Hepatocyte (in vitro differentiated cells): Measurements from ENCODE around the gene SSBP3. TPM values are rescaled to one million over a fixed set of nuclear protein-coding genes. Genes with fewer than 3 reads are reported as not detected.

ENCODE experiments used
- DNase-seq: peaks from one replicate; pipeline ENCODE4 v3.0.0-alpha.2; 2016; ENCODE audit warnings: low spot score
- H2AFZ ChIP-seq: fragments of 200-600 bp; sonication (generic); 2 replicates; pipeline ENCODE4 v1.6.0; 2016; ENCODE audit warnings: antibody characterized with exemption, mild to moderate bottlenecking
- H3K27ac ChIP-seq: fragments of 200-600 bp; sonication (generic); 2 replicates; pipeline ENCODE4 v1.5.1; 2016; ENCODE audit warnings: mild to moderate bottlenecking
- H3K27me3 ChIP-seq: fragments of 200-600 bp; sonication (generic); 2 replicates; pipeline ENCODE4 v1.6.1; 2016
- H3K36me3 ChIP-seq: fragments of 200-600 bp; sonication (generic); replicated peaks from 2 replicates; pipeline ENCODE4 v1.5.1; 2016; ENCODE audit warnings: low read depth; ENCODE audit not compliant: insufficient read depth
- H3K4me1 ChIP-seq: fragments of 200-600 bp; sonication (generic); 2 replicates; pipeline ENCODE4 v1.5.1; 2016; ENCODE audit warnings: mild to moderate bottlenecking, moderate library complexity; ENCODE audit not compliant: insufficient read depth
- H3K4me2 ChIP-seq: fragments of 200-600 bp; sonication (generic); 2 replicates; pipeline ENCODE4 v1.6.0; 2016
- H3K4me3 ChIP-seq: fragments of 200-600 bp; sonication (generic); 2 replicates; pipeline ENCODE4 v1.5.1; 2016; ENCODE audit warnings: mild to moderate bottlenecking
- H3K79me2 ChIP-seq: fragments of 200-600 bp; sonication (generic); 2 replicates; pipeline ENCODE4 v1.6.0; 2017; ENCODE audit warnings: mild to moderate bottlenecking
- H3K9me2 ChIP-seq: fragments of 200-600 bp; sonication (generic); replicated peaks from 2 replicates; pipeline ENCODE4 v1.6.0; 2017; ENCODE audit warnings: mild to moderate bottlenecking; ENCODE audit not compliant: insufficient read depth
- H3K9me3 ChIP-seq: fragments of 200-600 bp; sonication (generic); 2 replicates; pipeline ENCODE4 v1.5.1; 2016; ENCODE audit warnings: low read depth, mild to moderate bottlenecking
- H4K20me1 ChIP-seq: fragments of 200-600 bp; sonication (generic); 2 replicates; pipeline ENCODE4 v1.6.0; 2016; ENCODE audit warnings: mild to moderate bottlenecking; ENCODE audit not compliant: insufficient read depth, poor library complexity, severe bottlenecking
- CTCF ChIP-seq: fragments of 200-600 bp; sonication (generic); IDR thresholded peaks from 2 replicates; pipeline ENCODE4 v1.5.1; 2016; ENCODE audit warnings: antibody characterized with exemption, mild to moderate bottlenecking; ENCODE audit not compliant: poor library complexity
- EZH2 ChIP-seq: fragments of 200-600 bp; sonication (generic); IDR thresholded peaks from 2 replicates; pipeline ENCODE4 v1.6.1; 2016; ENCODE audit warnings: antibody characterized with exemption, mild to moderate bottlenecking, borderline replicate concordance
- EZH2phosphoT487 ChIP-seq: fragments of 200-600 bp; sonication (generic); IDR thresholded peaks from one replicate; pipeline ENCODE4 v1.6.1; 2018; ENCODE audit warnings: antibody characterized with exemption, mild to moderate bottlenecking, low read depth, moderate library complexity; ENCODE audit not compliant: unreplicated experiment, severe bottlenecking
- WGBS: methylation state at CpG from one replicate; pipeline ENCODE4 v1.1.6; 2016; ENCODE audit warnings: low lambda C conversion rate; ENCODE audit errors: missing lambda C conversion rate; 5-methylcytosine and 5-hydroxymethylcytosine counted together
- polyA plus RNA-seq: library from polyadenylated mRNA; unstranded; fragments of >200 nt; fragmentation: Nextera tagmentation; extraction: Ambion mirVana; gene quantifications from 2 replicates; pipeline ENCODE4 v1.2.1, GENCODE V29; 2016
- total RNA-seq: library from RNA; depleted of rRNA; stranded (reverse); fragments of >200 nt; gene quantifications from 2 replicates; pipeline ENCODE4 v1.2.3, GENCODE V29; 2014

Gene SSBP3
- total and polyA plus RNA-seq, 2 experiments from 2014 or later, result 25.8 to 47.2 TPM

GRCh38 chr1:54224233-54224632, 182.0 kb downstream of the SSBP3 start:
- Histone ChIP-seq H2AFZ (no peak overlapping the region), H3K9me3 (no peaks in the 10 kb centered on the region), H3K36me3 (no peaks in the 10 kb centered on the region), H3K4me2 (no peak overlapping the region), H3K9me2 (no peaks in the 10 kb centered on the region), H3K27me3 (no peaks in the 10 kb centered on the region), H3K4me3 (no peak overlapping the region), H4K20me1 (peaks cover 2% of the 10 kb centered on the region), H3K79me2 (no peaks in the 10 kb centered on the region), H3K4me1 (peaks cover 5% of the 10 kb centered on the region), H3K27ac (no peak overlapping the region)
- no peak for DNase-seq
- 91% methylated on average over 6 of the region's 6 CpGs for WGBS
- TF ChIP-seq EZH2phosphoT487 (no peak), EZH2 (no peak), CTCF (no peak)

- 93% methylated on average over 16 of the region's 16 CpGs for whole genome bisulfite sequencing
- TF ChIP-seq EZH2 (no peak), EZH2phosphoT487 (no peak), CTCF (no peak)
These were observed 182.6 kb downstream of the SSBP3 start for GRCh38 chr1:54223441-54224202.

GRCh38 chr1:54222711-54223110, 183.5 kb downstream of the SSBP3 start:
- WGBS, result 90% methylated on average over 6 of the region's 6 CpGs
- H3K9me3 ChIP-seq, result no peaks in the 10 kb centered on the region
- DNase-seq, result no peak
- H2AFZ ChIP-seq, result no peak overlapping the region
- H3K4me2 ChIP-seq, result no peak overlapping the region
- H3K9me2 ChIP-seq, result no peaks in the 10 kb centered on the region
- no peak for TF ChIP-seq CTCF
- no peak for TF ChIP-seq EZH2
- TF ChIP-seq EZH2phosphoT487, result no peak
- H3K27ac ChIP-seq, result no peak overlapping the region
- peaks cover 5% of the 10 kb centered on the region for H3K4me1 ChIP-seq
- H3K36me3 ChIP-seq, result no peaks in the 10 kb centered on the region
- H3K79me2 ChIP-seq, result no peaks in the 10 kb centered on the region
- H3K27me3 ChIP-seq, result no peaks in the 10 kb centered on the region
- no peak overlapping the region for H3K4me3 ChIP-seq
- H4K20me1 ChIP-seq, result peaks cover 2% of the 10 kb centered on the region

More at GRCh38 chr1:54223441-54224202, 182.6 kb downstream of the SSBP3 start:
- Histone ChIP-seq H3K4me1 (peaks cover 5% of the 10 kb centered on the region), H3K4me3 (no peak overlapping the region), H2AFZ (no peak overlapping the region), H3K9me2 (no peaks in the 10 kb centered on the region), H3K9me3 (no peaks in the 10 kb centered on the region), H3K27ac (no peak overlapping the region), H3K79me2 (no peaks in the 10 kb centered on the region), H3K27me3 (no peaks in the 10 kb centered on the region), H3K36me3 (no peaks in the 10 kb centered on the region), H4K20me1 (peaks cover 2% of the 10 kb centered on the region), H3K4me2 (no peak overlapping the region)
- DNase-seq, result no peak
